HL-60 (cell line): ENCODE measurements around the gene SLC25A21.

Experiments used
- GABPA ChIP-seq: IDR thresholded peaks from 2 replicates; pipeline ENCODE4 v1.6.1; 2012; ENCODE audit warnings: low read depth
- POLR2AphosphoS5 ChIP-seq: IDR thresholded peaks from 2 replicates; pipeline ENCODE4 v1.6.1; 2012; ENCODE audit warnings: low read depth
- TF ChIP-seq, protein P1 (sequence below): IDR thresholded peaks from one replicate; pipeline ENCODE4 v1.5.1; 2011; ENCODE audit warnings: low read length, control low read depth, inconsistent platforms; ENCODE audit not compliant: insufficient read depth
- TF ChIP-seq, protein P2 (sequence below): IDR thresholded peaks from 2 replicates; pipeline ENCODE4 v1.6.1; 2012; ENCODE audit warnings: low read depth; ENCODE audit not compliant: insufficient replicate concordance

DNA sequence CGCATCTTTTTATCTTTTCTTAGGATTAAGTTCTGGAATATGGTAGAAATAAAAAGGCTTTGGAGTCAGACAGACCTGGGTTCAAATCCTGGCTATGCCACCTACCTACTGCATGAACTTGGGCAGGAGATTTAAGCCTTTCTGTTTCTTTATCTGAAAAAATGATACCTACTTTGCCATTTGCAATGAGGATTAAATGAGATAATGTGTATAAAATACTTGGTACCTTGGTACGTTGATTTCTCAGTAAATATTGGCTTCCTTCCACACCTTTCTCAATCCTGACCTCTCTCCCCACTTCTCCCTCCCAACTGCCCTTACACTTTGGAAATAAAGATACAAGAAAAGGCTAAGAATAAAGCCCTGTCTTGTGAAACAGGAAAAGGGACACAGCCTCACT, 338.1 kb downstream of the SLC25A21 start:
- TF ChIP-seq POLR2AphosphoS5 (no peak), GABPA (no peak)
- TF ChIP-seq, protein P1, sequence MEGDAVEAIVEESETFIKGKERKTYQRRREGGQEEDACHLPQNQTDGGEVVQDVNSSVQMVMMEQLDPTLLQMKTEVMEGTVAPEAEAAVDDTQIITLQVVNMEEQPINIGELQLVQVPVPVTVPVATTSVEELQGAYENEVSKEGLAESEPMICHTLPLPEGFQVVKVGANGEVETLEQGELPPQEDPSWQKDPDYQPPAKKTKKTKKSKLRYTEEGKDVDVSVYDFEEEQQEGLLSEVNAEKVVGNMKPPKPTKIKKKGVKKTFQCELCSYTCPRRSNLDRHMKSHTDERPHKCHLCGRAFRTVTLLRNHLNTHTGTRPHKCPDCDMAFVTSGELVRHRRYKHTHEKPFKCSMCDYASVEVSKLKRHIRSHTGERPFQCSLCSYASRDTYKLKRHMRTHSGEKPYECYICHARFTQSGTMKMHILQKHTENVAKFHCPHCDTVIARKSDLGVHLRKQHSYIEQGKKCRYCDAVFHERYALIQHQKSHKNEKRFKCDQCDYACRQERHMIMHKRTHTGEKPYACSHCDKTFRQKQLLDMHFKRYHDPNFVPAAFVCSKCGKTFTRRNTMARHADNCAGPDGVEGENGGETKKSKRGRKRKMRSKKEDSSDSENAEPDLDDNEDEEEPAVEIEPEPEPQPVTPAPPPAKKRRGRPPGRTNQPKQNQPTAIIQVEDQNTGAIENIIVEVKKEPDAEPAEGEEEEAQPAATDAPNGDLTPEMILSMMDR, result no peak
- TF ChIP-seq, protein P2, sequence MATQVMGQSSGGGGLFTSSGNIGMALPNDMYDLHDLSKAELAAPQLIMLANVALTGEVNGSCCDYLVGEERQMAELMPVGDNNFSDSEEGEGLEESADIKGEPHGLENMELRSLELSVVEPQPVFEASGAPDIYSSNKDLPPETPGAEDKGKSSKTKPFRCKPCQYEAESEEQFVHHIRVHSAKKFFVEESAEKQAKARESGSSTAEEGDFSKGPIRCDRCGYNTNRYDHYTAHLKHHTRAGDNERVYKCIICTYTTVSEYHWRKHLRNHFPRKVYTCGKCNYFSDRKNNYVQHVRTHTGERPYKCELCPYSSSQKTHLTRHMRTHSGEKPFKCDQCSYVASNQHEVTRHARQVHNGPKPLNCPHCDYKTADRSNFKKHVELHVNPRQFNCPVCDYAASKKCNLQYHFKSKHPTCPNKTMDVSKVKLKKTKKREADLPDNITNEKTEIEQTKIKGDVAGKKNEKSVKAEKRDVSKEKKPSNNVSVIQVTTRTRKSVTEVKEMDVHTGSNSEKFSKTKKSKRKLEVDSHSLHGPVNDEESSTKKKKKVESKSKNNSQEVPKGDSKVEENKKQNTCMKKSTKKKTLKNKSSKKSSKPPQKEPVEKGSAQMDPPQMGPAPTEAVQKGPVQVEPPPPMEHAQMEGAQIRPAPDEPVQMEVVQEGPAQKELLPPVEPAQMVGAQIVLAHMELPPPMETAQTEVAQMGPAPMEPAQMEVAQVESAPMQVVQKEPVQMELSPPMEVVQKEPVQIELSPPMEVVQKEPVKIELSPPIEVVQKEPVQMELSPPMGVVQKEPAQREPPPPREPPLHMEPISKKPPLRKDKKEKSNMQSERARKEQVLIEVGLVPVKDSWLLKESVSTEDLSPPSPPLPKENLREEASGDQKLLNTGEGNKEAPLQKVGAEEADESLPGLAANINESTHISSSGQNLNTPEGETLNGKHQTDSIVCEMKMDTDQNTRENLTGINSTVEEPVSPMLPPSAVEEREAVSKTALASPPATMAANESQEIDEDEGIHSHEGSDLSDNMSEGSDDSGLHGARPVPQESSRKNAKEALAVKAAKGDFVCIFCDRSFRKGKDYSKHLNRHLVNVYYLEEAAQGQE, result no peak
